AG09309 (cell line): ENCODE results near the gene PIBF1.
"Not testable (repeated sequence)": the region's sequence is repeated elsewhere in the genome, so short reads cannot be mapped to it uniquely, and the experiment has no call there.

Experiments used
- DNase-seq: peaks from one replicate; pipeline ENCODE4 v3.0.0-alpha.2; 2010; ENCODE audit warnings: low read depth
- H3K4me3 ChIP-seq: 2 replicates; pipeline ENCODE4 v1.5.1; 2011; ENCODE audit warnings: mild to moderate bottlenecking, low read depth, low read length, moderate library complexity; ENCODE audit not compliant: control insufficient read depth
- CTCF ChIP-seq: IDR thresholded peaks from 2 replicates; pipeline ENCODE4 v1.5.1; 2011; ENCODE audit warnings: mild to moderate bottlenecking, low read depth, low read length, inconsistent platforms; ENCODE audit not compliant: insufficient read depth, control insufficient read depth; ENCODE audit errors: missing control alignments

Gene PIBF1

GRCh38 chr13:72757792-72758535 lies 24.0 kb upstream of the PIBF1 start:
- no peak for DNase-seq
- no peak for TF ChIP-seq CTCF

GRCh38 chr13:72760189-72760588 lies 21.7 kb upstream of the PIBF1 start:
- H3K4me3 ChIP-seq = no peak overlapping the region
- no peak for DNase-seq
- TF ChIP-seq CTCF = no peak

More at GRCh38 chr13:72757792-72758535, 24.0 kb upstream of the PIBF1 start:
- no peak overlapping the region for H3K4me3 ChIP-seq

GRCh38 chr13:72763411-72763810 lies 18.5 kb upstream of the PIBF1 start:
- TF ChIP-seq CTCF = no peak
- DNase-seq = no peak
- no peak overlapping the region for H3K4me3 ChIP-seq

GRCh38 chr13:72774019-72774418 lies 7.9 kb upstream of the PIBF1 start:
- H3K4me3 ChIP-seq = no peak overlapping the region
- no peak for TF ChIP-seq CTCF
- peak; percentile 7 for DNase-seq

GRCh38 chr13:72782717-72783116 lies 784 bp downstream of the PIBF1 start:
- no peak for TF ChIP-seq CTCF
- no peak for DNase-seq
- H3K4me3 ChIP-seq = peak overlapping the region; percentile 79

- DNase-seq, H3K4me3 ChIP-seq: not testable (repeated sequence)
Observed at GRCh38 chr13:72784679-72785078, 2.7 kb downstream of the PIBF1 start.

- TF ChIP-seq CTCF = no peak
- no peak overlapping the region for H3K4me3 ChIP-seq
- DNase-seq = no peak
Observed at GRCh38 chr13:72788831-72789230, 6.9 kb downstream of the PIBF1 start.
